ENCODE results near the gene ATXN10. TPM values are rescaled to one million over a fixed set of nuclear protein-coding genes. Genes with fewer than 3 reads are reported as not detected.

ATXN10 gene
- total and polyA plus RNA-seq, 2 donors (not counting 1 experiment from before 2014, with no cell fraction given), result 52.3 to 95.5 TPM

- DNase-seq (no peak), ATAC-seq (ENCODE audit: low read depth) (no peak)
- no peak overlapping the region for H3K4me3 ChIP-seq (ENCODE audit: control extremely low read depth in 1 of 5, extremely low read depth in 1 of 5, insufficient read depth in 1 of 5, low read depth in 2 of 5, low read length in 4 of 5)
- Mint-ChIP-seq H3K4me1 (peaks cover 3% of the 10 kb centered on the region), H3K27me3 (no peaks in the 10 kb centered on the region), H3K4me3 (no peak overlapping the region), H3K27ac (no peak overlapping the region), H3K9me3 (ENCODE audit: insufficient read depth) (peaks cover 9% of the 10 kb centered on the region)
- H3K4me1 ChIP-seq (ENCODE audit: control insufficient read depth in 2 of 2, insufficient read depth in 2 of 2, low read length in 2 of 2), result no peaks in the 10 kb centered on the region
- POLR2A ChIA-PET, result no interaction called here
- no peak overlapping the region for H3K9ac ChIP-seq (ENCODE audit: low read length)
- no peak overlapping the region for H2AFZ ChIP-seq (ENCODE audit: insufficient read depth, low read depth, low read length, poor library complexity, severe bottlenecking)
- no peaks in the 10 kb centered on the region for H3K27me3 ChIP-seq (replicated peaks in 1 of 4; ENCODE audit: control extremely low read depth in 1 of 4, control insufficient read depth in 3 of 4, insufficient read depth in 4 of 4, low read length in 3 of 4)
- TF ChIP-seq EZH2 (IDR thresholded peaks at IDR 0.05; ENCODE audit: borderline replicate concordance, insufficient read depth, low read depth, low read length, poor library complexity, severe bottlenecking) (no peak), CTCF (IDR thresholded peaks at IDR 0.05) (no peak)
- WGBS (ENCODE audit: insufficient coverage), result no CpG with 5 or more reads among the region's 1 CpG
- peaks cover 6 to 14% (median 12%) of the 10 kb centered on the region in 3 donors for H3K9me3 ChIP-seq (ENCODE audit: control extremely low read depth in 1 of 3, control insufficient read depth in 2 of 3, insufficient read depth in 1 of 3, low read length in 2 of 3)
- H3K27ac ChIP-seq (ENCODE audit: low read length in 2 of 2), result no peak overlapping the region
- H3K36me3 ChIP-seq (replicated peaks in 1 of 2; ENCODE audit: control extremely low read depth in 1 of 2, control insufficient read depth in 1 of 2, extremely low read depth in 1 of 2, insufficient read depth in 2 of 2, low read length in 1 of 2), result peaks cover 2 to 11% of the 10 kb centered on the region in 2 experiments
- no peak overlapping the region for H3K4me2 ChIP-seq (replicated peaks; ENCODE audit: low read depth, low read length, poor library complexity, severe bottlenecking)
- intact Hi-C loops (cut with micrococcal nuclease), result no loop called here
- H4K20me1 ChIP-seq (ENCODE audit: control insufficient read depth, insufficient read depth, low read length, poor library complexity, severe bottlenecking), result peaks cover 6% of the 10 kb centered on the region
- CTCF ChIA-PET, result interaction anchor here (0.6 kb wide), 1 partner anchor 87 kb away, joined by 4 read pairs; no protein-coding TSS in a partner anchor
- H3K79me2 ChIP-seq (ENCODE audit: control insufficient read depth, insufficient read depth, low read length), result peaks cover 5% of the 10 kb centered on the region
Observed at GRCh38 chr22:45790401-45790800, 118.8 kb downstream of the ATXN10 start.

GRCh38 chr22:45793161-45793560 lies 121.5 kb downstream of the ATXN10 start:
- DNase-seq, result no peak
- no peaks in the 10 kb centered on the region for H3K4me1 Mint-ChIP-seq
- H3K4me1 ChIP-seq (ENCODE audit: control insufficient read depth in 2 of 2, insufficient read depth in 2 of 2, low read length in 2 of 2), result no peaks in the 10 kb centered on the region
- H4K20me1 ChIP-seq (ENCODE audit: control insufficient read depth, insufficient read depth, low read length, poor library complexity, severe bottlenecking), result peaks cover 6% of the 10 kb centered on the region
- peaks cover 5% of the 10 kb centered on the region for H3K79me2 ChIP-seq (ENCODE audit: control insufficient read depth, insufficient read depth, low read length)
- H3K4me2 ChIP-seq (replicated peaks; ENCODE audit: low read depth, low read length, poor library complexity, severe bottlenecking), result no peak overlapping the region
- no peak overlapping the region for H3K27ac Mint-ChIP-seq
- no peak overlapping the region for H2AFZ ChIP-seq (ENCODE audit: insufficient read depth, low read depth, low read length, poor library complexity, severe bottlenecking)
- TF ChIP-seq CTCF (IDR thresholded peaks at IDR 0.05) (no peak), EZH2 (IDR thresholded peaks at IDR 0.05; ENCODE audit: borderline replicate concordance, insufficient read depth, low read depth, low read length, poor library complexity, severe bottlenecking) (no peak)
- H3K27me3 ChIP-seq (replicated peaks in 1 of 4; ENCODE audit: control extremely low read depth in 1 of 4, control insufficient read depth in 3 of 4, insufficient read depth in 4 of 4, low read length in 3 of 4), result no peaks in the 10 kb centered on the region
- ChIA-PET CTCF (no interaction called here), POLR2A (no interaction called here)
- intact Hi-C loops (cut with micrococcal nuclease), result no loop called here
- no peak overlapping the region for H3K27ac ChIP-seq (ENCODE audit: low read length in 2 of 2)
- no peak overlapping the region for H3K9ac ChIP-seq (ENCODE audit: low read length)
- WGBS (ENCODE audit: insufficient coverage), result 100% methylated on average over 2 of the region's 3 CpGs
- peaks cover 2 to 22% of the 10 kb centered on the region in 2 experiments for H3K36me3 ChIP-seq (replicated peaks in 1 of 2; ENCODE audit: control extremely low read depth in 1 of 2, control insufficient read depth in 1 of 2, extremely low read depth in 1 of 2, insufficient read depth in 2 of 2, low read length in 1 of 2)
- H3K9me3 ChIP-seq (ENCODE audit: control extremely low read depth in 1 of 3, control insufficient read depth in 2 of 3, insufficient read depth in 1 of 3, low read length in 2 of 3), result peaks cover 7 to 29% (median 25%) of the 10 kb centered on the region in 3 donors
- H3K4me3 Mint-ChIP-seq, result no peak overlapping the region
- H3K4me3 ChIP-seq (ENCODE audit: control extremely low read depth in 1 of 5, extremely low read depth in 1 of 5, insufficient read depth in 1 of 5, low read depth in 2 of 5, low read length in 4 of 5), result no peak overlapping the region
- no peaks in the 10 kb centered on the region for H3K27me3 Mint-ChIP-seq
- ATAC-seq (ENCODE audit: low read depth), result no peak
- peaks cover 16% of the 10 kb centered on the region for H3K9me3 Mint-ChIP-seq (ENCODE audit: insufficient read depth)
